Mucosa of gallbladder (tissue), 1 donor: ENCODE data around the gene EDDM13. TPM values are rescaled to one million over a fixed set of nuclear protein-coding genes. Genes with fewer than 3 reads are reported as not detected.
A peak's percentile ranks its signal among the peaks of the same experiment; 100 is the strongest.
"Not testable (repeated sequence)": the region's sequence is repeated elsewhere in the genome, so short reads cannot be mapped to it uniquely, and the experiment has no call there.

ENCODE experiments used
- DNase-seq: peaks from one replicate; pipeline ENCODE4 v3.0.0-alpha.2; 2020; ENCODE audit warnings: low spot score
- total RNA-seq: library from RNA; stranded (reverse); gene quantifications from one replicate; pipeline ENCODE4 v1.2.1, GENCODE V29; 2021
- donor health status: DM: no; HTN: no; CAD: no.

EDDM13 gene
- total RNA-seq, 1 donor from 2014 or later: not detected

GRCh38 chr19:56295531-56296455 is 23.2 kb downstream of the EDDM13 start:
- DNase-seq: no peak

- no peak for DNase-seq
Measured at GRCh38 chr19:56297010-56297409, 24.5 kb downstream of the EDDM13 start.

GRCh38 chr19:56299688-56300087 is 27.1 kb downstream of the EDDM13 start:
- DNase-seq: no peak

- DNase-seq: no peak
Measured at GRCh38 chr19:56301155-56301554, 28.6 kb downstream of the EDDM13 start.

GRCh38 chr19:56301886-56302620 is 29.5 kb downstream of the EDDM13 start:
- no peak for DNase-seq

DNA sequence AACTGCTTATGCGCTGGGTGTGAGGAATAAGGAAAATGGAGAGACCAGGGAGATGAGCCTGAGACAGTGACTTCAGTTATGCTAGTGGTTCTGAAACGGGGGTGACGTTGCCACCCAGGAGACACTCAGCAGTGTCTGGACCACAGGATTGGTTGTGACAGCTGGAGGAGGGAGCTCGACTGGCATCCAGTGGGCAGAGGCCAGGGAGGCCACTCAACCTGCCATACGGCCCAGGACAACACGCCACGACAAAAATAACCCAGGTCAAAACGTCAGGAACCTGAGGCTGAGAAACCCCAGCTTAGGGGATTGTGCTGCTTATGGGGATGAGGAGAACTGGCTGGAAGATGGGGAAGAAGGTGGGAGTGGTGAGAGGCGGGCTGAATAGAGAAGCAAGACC is 31.7 kb downstream of the EDDM13 start:
- DNase-seq: no peak

DNA sequence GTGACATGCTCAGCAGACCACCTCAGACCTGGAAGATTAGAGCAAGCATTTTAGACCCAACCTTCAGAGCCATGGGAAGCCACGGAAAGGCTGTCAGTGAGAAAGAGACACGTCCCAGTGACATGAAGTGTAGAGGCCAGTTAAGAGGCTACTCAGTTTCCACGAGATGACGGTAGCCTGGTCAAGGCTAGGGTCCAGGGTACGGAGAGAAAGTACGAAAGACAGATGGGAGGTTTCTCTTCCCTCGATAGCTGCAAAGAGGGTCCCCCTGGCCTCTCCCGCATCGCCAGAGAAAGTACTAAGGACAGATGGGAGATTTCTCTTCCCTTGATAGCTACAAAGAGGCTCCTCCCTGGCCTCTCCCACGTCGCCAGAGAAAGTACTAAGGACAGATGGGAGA is 33.5 kb downstream of the EDDM13 start:
- no peak for DNase-seq

DNA sequence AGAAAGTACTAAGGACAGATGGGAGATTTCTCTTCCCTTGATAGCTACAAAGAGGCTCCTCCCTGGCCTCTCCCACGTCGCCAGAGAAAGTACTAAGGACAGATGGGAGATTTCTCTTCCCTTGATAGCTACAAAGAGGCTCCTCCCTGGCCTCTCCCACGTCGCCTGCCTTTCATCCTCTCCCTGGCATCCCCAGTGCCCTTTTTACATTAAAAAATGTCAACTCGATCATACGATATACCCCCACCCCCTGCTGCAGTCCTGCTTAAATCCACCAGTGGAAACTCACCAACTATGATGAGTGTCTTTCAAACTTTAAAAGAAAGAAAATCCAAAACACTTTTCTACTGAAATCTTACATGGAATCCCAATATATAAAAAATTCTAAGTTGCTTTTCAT is 34.5 kb downstream of the EDDM13 start:
- DNase-seq: not testable (repeated sequence)

DNA sequence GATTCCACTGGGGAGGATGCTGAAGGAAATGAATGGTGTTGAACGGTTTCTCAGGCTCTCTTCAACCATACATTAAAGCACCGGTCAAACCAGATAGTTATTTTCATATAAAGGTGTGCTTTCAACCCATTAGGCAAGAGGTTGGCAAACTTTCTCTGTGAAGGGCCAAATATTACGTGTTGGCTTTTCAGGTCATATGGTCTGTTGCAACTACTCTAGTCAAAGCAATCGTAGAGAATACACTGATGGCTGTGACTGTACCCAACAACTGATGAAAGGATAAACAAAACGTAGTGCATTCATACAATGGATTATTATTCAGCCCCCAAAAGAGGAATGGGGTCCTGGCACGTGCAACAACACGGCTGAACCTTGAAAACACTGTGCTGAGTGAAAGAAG is 36.2 kb downstream of the EDDM13 start:
- DNase-seq: no peak

DNA sequence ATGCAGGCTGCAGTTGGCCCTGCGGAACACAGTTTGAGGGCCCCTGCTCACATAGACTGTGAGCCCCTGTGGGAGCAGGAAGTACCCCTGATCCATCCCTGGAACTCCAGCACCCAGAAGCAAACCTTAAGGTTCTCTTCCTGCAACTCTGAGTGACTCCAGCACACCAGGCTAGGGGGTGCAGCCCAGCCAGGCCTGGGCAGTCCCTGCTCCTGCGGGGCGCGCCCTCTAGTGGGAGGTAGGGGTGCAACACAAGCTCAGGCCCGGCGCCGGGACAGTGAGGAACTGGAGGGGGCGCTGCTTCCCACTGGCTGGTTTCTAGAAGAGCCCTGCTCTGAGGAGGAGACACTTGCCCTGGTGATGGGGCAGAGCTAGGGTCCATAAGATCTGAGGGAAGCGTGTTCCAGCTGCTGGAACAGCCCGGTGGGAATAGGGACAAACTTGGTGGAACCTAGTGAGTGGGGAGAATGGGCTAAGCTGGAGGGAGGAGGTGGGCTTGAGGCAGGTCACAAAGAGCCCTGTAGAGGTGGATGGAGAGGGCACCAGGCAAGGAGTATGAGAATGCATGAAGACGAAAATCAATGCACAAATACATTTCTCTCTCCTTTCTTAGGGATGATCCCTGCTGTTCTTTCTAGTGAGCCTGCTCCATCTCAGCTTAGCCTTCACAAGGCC is 37.1 kb downstream of the EDDM13 start:
- no peak for DNase-seq

DNA sequence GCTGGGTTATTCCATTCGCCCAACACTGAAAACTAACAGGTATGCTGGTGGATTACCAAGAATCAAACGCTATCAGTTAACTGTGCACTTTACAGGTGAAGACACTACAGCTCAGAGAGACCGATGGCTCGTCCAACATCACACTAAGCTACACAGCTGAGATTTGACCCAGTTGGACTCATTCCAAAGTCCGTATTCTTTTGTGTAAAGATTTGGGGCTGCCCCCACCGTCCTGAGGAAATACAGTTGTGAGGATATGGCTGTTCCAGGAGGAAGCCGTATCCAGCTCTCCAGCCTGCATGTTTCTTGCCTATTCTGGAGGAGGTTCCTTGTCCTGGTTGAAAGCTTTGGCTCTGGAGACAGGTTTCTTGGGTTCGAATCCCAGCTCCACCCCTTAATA is 37.9 kb downstream of the EDDM13 start:
- DNase-seq: no peak

GRCh38 chr19:56312342-56312741 is 39.8 kb downstream of the EDDM13 start:
- DNase-seq: no peak

GRCh38 chr19:56312787-56313657 is 40.5 kb downstream of the EDDM13 start:
- no peak for DNase-seq

DNA sequence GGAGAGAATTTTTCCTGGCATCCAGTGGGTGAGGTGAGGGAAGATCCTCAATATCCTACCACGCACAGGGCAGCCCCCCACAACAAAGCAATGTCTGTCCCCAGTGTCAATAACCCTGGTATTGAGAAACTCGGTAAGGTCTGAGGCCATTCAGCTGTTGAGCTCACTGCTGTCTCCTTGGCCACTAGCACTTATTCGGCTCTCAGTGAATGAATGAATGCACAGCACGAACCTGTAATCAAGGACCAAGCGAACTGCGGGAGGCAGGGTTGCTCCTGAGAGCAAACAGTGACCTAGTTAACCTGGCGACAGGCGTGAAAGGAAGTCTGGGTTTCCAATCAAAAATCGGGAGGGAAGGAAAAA is 41.5 kb downstream of the EDDM13 start:
- DNase-seq: no peak

GRCh38 chr19:56314381-56315076 is 42.0 kb downstream of the EDDM13 start, which contains the start of gene ZSCAN5A:
ZSCAN5A (minus strand) TSS chr19:56314839; CDS start chr19:56225046, 89,793 bp downstream.
- peak; percentile 95 for DNase-seq

GRCh38 chr19:56315077-56315828 is 42.7 kb downstream of the EDDM13 start:
- DNase-seq: peak; percentile 98

- no peak for DNase-seq
Measured at GRCh38 chr19:56316728-56317127, 44.2 kb downstream of the EDDM13 start.

DNA sequence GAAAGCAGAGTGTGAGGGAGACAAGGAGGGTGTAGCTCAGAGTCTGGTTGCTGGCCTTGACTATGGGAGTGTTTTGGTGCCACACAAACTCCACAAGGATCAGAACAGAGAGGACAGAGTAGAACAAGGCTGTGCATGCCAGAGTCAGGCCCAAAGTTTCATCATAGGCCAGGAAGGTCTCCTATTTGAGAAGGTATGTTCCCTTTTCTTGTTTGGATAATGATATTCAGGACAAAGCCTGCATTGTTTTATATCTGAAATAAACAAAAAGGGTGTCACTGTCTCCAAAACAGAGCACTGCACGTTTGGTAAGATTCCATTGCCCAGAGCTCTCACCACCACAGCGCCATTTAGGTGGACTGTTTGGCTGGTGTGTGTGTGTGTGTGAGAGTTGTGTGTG is 45.2 kb downstream of the EDDM13 start:
- no peak for DNase-seq

- DNase-seq: no peak
Measured at GRCh38 chr19:56319991-56320390, 47.4 kb downstream of the EDDM13 start.
